ENCODE results near the gene LCNL1.
A peak's percentile ranks its signal among the peaks of the same experiment; 100 is the strongest.

Gene LCNL1

DNA sequence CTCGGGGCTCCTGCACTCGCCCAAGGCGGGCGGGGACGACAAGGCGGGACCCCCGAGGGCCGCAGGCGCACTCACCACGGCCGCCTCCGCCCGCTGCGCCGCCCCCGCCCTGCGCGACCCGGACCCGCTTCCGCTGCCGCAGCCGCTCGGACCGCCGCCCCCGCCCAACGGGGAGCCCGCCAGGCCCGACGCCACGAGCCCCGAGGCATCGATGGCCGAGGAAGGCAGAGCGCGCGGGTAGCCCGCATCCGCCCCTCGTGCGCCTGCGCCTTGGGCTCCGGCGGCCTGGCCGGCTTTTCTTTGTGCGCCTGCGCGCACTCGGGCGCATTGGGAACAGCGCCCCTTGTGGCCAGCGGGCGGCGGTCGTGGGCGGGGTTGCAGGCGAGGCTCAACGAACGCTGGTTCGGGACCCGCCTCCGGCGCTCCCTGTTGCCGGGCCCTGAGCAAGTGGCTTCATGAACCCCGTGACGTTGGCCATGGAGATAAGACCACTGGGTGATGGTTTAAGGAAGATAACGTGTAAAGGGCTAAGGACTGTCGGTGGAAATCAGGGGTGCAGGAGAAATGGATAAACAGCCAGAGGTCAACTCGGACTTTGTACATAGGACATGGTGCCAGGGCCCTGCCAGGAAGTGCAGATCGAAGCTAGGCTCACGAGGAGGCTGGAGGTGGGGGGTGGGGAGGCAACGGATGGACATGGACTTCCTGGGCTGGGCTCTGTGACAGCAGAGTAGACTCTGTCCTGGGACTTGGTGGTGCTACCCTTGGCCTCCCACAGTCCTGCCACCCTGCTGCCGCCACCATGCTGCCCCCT, 38.1 kb upstream of the LCNL1 start, which contains the start of the genes C8G and FBXW5:
C8G (plus strand) TSS at position 725 of the 814 bp plus-strand sequence; CDS start at position 803, 78 bp downstream.
FBXW5 (minus strand) TSS at position 220 of the 814 bp plus-strand sequence. CDS start 655 bp downstream, outside the sequence.
- peak; percentile 97 for TF ChIP-seq CTCF (IDR thresholded peaks at IDR 0.05)

DNA sequence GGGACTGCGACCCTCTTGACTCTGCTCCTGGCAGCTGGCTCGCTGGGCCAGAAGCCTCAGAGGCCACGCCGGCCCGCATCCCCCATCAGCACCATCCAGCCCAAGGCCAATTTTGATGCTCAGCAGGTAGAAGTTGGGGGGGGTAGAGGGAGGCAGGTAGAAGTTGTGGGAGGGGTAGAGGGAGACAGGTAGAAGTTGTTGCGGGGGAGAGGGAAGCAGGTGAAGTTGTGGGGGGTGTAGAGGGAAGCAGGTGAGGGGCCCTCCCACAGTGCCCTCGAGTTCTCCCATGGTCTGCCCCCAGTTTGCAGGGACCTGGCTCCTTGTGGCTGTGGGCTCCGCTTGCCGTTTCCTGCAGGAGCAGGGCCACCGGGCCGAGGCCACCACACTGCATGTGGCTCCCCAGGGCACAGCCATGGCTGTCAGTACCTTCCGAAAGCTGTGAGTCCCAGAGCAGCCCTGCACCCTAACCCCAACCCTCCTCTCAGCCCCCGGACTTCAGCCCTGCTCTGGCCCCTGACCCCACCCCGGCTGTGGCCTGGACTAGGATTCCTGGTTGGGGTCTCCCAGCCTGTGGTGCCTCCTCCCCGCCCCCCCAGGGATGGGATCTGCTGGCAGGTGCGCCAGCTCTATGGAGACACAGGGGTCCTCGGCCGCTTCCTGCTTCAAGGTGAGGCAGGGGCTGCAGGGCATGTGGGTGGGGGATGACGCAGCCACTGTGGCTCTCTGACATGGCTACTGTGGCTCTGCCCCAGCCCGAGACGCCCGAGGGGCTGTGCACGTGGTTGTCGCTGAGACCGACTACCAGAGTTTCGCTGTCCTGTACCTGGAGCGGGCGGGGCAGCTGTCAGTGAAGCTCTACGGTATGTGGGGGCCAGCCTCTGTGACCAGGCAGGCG, 37.2 kb upstream of the LCNL1 start:
- no peak for TF ChIP-seq CTCF (IDR thresholded peaks at IDR 0.05)

GRCh38 chr9:136946228-136947027, 36.4 kb upstream of the LCNL1 start:
- no peak for TF ChIP-seq CTCF (IDR thresholded peaks at IDR 0.05)

- TF ChIP-seq CTCF (IDR thresholded peaks at IDR 0.05): no peak
These were observed 35.5 kb upstream of the LCNL1 start for GRCh38 chr9:136947028-136947891.

DNA sequence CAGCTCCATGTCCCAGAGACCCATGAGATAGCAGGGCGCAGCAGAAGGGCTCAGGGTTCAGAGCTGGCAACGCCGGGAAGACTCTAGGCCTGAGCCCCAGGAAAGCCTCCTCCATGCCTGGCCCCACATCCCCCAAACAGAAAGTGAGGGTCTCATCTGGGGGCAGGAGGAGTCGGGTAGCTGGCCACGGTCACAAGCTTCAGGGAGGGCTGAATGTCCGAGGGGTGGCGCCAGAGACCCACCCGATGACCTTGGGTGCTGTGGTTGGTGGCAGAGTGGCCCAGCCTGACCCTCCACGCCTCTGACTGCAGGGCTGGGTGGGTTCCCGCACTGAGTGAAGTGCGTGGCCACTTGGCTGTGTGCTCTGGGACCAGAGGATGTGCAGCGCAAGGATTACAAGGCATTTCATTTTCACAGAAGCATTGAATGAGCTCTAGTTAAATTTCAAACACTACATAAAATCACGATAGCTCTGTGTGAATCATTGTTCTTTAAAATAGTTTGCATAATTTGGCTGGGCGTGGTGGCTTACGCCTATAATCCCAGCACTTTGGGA, 34.8 kb upstream of the LCNL1 start:
- TF ChIP-seq CTCF (IDR thresholded peaks at IDR 0.05): peak; percentile 31; the same call in 1 of the 2 replicates

DNA sequence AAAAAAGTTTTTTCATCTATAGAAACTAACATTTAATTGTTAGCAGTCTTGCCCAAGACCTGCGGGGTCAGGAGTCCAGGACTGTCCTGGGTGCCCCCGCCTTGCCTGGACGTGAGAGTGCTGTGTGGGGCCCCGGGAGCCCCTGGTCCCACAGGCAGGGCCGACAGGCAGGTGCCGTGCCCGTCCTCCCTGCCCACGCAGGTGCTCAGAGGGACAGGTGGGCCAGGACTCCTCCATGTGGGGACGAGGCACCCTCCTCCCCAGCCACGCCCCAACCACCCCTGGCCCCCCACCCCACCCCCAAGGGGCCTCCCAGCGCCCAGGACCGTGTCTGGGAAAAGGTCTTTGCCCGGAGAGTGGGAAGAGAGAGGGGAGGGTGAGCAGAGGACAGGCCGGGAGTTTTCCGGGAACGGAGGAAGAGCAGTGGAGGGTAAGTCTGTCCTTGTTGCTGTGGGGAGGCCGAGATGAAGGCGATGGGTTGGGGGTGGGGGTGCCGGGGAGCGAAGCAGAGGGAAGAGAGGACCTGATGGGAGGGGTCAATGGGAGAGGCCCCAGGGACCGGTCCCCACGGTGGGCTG, 33.5 kb upstream of the LCNL1 start:
- no peak for TF ChIP-seq CTCF (IDR thresholded peaks at IDR 0.05)
